H1 (cell line): Measurements from ENCODE around the gene SVIL. TPM values are rescaled to one million over a fixed set of nuclear protein-coding genes. Genes with fewer than 3 reads are reported as not detected.

Experiments
- CHD1 ChIP-seq: IDR thresholded peaks from 2 replicates; pipeline ENCODE4 v1.6.1; 2012; ENCODE audit warnings: low read depth, low read length, improper control_type of control experiment
- POLR2AphosphoS5 ChIP-seq: IDR thresholded peaks from 2 replicates; pipeline ENCODE4 v1.6.1; 2011; ENCODE audit warnings: low read depth, low read length
- TBP ChIP-seq: IDR thresholded peaks from 2 replicates; pipeline ENCODE4 v1.6.1; 2011; ENCODE audit warnings: low read depth, low read length, improper control_type of control experiment
- TCF12 ChIP-seq: IDR thresholded peaks from 2 replicates; pipeline ENCODE4 v1.6.1; 2011; ENCODE audit warnings: low read depth, mild to moderate bottlenecking, low read length
- polyA plus RNA-seq, 7 experiments: library from polyadenylated mRNA; depleted of rRNA in 3 of 7; stranded (reverse) in 5 of 7; unstranded in 2 of 7; fragments of >200 nt in 5 of 7; fragments of 200-250 nt in 2 of 7; gene quantifications; 1 replicate in 5 of 7; 2 replicates in 1 of 7; 4 replicates in 1 of 7; pipeline versions ENCODE4 v1.2.1 to v1.2.3, GENCODE V29; 2011 to 2013; ENCODE audit warnings: missing spikeins in 2 of 7, mixed read lengths in 2 of 7
- total RNA-seq: library from RNA; stranded (reverse); fragmentation: NEBNext Ultra II Directional; extraction: Animal tissue kit (Norgen Biotek cat#: 25700); gene quantifications from 2 replicates; pipeline ENCODE4 v1.2.1, GENCODE V29; 2021
- TF ChIP-seq, protein P1 (sequence below): fragments of 300-600 bp; sonication (generic); IDR thresholded peaks from 2 replicates; pipeline ENCODE4 v1.7.1; 2012; ENCODE audit warnings: low read length, moderate library complexity, mild to moderate bottlenecking, inconsistent platforms; ENCODE audit not compliant: insufficient replicate concordance

SVIL gene
- total and polyA plus RNA-seq, 2 of the 8 experiments (the other 6 are each of a cell fraction or from before 2014, with no cell fraction given) = 4.7 to 15.4 TPM

DNA sequence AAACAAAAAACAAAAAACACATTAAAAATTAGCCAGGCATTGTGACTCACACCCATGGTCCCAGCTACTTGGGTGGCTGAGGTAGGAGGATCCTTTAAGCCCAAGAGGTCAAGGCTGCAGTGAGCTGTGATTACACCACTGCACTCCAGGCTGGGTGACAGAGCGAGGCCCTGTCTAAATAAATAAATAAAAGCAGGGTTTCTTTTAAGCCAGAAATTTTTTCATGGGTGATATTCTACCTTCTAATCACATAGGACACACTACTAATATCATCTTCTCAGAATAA, 14.2 kb upstream of the SVIL start (continued):
- TF ChIP-seq CHD1 (no peak), POLR2AphosphoS5 (no peak), TCF12 (no peak), TBP (no peak)
- TF ChIP-seq, protein P1, sequence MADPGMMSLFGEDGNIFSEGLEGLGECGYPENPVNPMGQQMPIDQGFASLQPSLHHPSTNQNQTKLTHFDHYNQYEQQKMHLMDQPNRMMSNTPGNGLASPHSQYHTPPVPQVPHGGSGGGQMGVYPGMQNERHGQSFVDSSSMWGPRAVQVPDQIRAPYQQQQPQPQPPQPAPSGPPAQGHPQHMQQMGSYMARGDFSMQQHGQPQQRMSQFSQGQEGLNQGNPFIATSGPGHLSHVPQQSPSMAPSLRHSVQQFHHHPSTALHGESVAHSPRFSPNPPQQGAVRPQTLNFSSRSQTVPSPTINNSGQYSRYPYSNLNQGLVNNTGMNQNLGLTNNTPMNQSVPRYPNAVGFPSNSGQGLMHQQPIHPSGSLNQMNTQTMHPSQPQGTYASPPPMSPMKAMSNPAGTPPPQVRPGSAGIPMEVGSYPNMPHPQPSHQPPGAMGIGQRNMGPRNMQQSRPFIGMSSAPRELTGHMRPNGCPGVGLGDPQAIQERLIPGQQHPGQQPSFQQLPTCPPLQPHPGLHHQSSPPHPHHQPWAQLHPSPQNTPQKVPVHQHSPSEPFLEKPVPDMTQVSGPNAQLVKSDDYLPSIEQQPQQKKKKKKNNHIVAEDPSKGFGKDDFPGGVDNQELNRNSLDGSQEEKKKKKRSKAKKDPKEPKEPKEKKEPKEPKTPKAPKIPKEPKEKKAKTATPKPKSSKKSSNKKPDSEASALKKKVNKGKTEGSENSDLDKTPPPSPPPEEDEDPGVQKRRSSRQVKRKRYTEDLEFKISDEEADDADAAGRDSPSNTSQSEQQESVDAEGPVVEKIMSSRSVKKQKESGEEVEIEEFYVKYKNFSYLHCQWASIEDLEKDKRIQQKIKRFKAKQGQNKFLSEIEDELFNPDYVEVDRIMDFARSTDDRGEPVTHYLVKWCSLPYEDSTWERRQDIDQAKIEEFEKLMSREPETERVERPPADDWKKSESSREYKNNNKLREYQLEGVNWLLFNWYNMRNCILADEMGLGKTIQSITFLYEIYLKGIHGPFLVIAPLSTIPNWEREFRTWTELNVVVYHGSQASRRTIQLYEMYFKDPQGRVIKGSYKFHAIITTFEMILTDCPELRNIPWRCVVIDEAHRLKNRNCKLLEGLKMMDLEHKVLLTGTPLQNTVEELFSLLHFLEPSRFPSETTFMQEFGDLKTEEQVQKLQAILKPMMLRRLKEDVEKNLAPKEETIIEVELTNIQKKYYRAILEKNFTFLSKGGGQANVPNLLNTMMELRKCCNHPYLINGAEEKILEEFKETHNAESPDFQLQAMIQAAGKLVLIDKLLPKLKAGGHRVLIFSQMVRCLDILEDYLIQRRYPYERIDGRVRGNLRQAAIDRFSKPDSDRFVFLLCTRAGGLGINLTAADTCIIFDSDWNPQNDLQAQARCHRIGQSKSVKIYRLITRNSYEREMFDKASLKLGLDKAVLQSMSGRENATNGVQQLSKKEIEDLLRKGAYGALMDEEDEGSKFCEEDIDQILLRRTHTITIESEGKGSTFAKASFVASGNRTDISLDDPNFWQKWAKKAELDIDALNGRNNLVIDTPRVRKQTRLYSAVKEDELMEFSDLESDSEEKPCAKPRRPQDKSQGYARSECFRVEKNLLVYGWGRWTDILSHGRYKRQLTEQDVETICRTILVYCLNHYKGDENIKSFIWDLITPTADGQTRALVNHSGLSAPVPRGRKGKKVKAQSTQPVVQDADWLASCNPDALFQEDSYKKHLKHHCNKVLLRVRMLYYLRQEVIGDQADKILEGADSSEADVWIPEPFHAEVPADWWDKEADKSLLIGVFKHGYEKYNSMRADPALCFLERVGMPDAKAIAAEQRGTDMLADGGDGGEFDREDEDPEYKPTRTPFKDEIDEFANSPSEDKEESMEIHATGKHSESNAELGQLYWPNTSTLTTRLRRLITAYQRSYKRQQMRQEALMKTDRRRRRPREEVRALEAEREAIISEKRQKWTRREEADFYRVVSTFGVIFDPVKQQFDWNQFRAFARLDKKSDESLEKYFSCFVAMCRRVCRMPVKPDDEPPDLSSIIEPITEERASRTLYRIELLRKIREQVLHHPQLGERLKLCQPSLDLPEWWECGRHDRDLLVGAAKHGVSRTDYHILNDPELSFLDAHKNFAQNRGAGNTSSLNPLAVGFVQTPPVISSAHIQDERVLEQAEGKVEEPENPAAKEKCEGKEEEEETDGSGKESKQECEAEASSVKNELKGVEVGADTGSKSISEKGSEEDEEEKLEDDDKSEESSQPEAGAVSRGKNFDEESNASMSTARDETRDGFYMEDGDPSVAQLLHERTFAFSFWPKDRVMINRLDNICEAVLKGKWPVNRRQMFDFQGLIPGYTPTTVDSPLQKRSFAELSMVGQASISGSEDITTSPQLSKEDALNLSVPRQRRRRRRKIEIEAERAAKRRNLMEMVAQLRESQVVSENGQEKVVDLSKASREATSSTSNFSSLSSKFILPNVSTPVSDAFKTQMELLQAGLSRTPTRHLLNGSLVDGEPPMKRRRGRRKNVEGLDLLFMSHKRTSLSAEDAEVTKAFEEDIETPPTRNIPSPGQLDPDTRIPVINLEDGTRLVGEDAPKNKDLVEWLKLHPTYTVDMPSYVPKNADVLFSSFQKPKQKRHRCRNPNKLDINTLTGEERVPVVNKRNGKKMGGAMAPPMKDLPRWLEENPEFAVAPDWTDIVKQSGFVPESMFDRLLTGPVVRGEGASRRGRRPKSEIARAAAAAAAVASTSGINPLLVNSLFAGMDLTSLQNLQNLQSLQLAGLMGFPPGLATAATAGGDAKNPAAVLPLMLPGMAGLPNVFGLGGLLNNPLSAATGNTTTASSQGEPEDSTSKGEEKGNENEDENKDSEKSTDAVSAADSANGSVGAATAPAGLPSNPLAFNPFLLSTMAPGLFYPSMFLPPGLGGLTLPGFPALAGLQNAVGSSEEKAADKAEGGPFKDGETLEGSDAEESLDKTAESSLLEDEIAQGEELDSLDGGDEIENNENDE = no peak
- TF ChIP-seq, all 59 proteins: peak for 0
